ENCODE results near the gene BCO1.
"Not testable (repeated sequence)": the region's sequence is repeated elsewhere in the genome, so short reads cannot be mapped to it uniquely, and the experiment has no call there.

BCO1 gene

GRCh38 chr16:81216114-81216513, 22.4 kb upstream of the BCO1 start:
- ChIA-PET CTCF (interaction anchor here (0.9 kb wide), 1 partner anchor 521 kb away, joined by 6 read pairs; no protein-coding TSS in a partner anchor), POLR2A (ENCODE audit: low non-redundant PET) (no interaction called here)
- DNase-seq (ENCODE audit: low spot score) = no peak
- H3K27ac ChIP-seq = no peak overlapping the region
- TF ChIP-seq CTCF (conservative IDR thresholded peaks at IDR 0.05; ENCODE audit: low read depth) = no peak

GRCh38 chr16:81216706-81217105, 21.8 kb upstream of the BCO1 start:
- ChIA-PET CTCF (interaction anchor here (0.9 kb wide), 1 partner anchor 521 kb away, joined by 6 read pairs; no protein-coding TSS in a partner anchor), POLR2A (ENCODE audit: low non-redundant PET) (no interaction called here)
- no peak for TF ChIP-seq CTCF (conservative IDR thresholded peaks at IDR 0.05; ENCODE audit: low read depth)
- DNase-seq (ENCODE audit: low spot score) = no peak
- H3K27ac ChIP-seq = no peak overlapping the region

- no peak for DNase-seq (ENCODE audit: low spot score)
- ChIA-PET POLR2A (ENCODE audit: low non-redundant PET) (no interaction called here), CTCF (no interaction called here)
- no peak overlapping the region for H3K27ac ChIP-seq
- TF ChIP-seq CTCF (conservative IDR thresholded peaks at IDR 0.05; ENCODE audit: low read depth) = no peak
Observed at GRCh38 chr16:81219151-81219550, 19.3 kb upstream of the BCO1 start.

GRCh38 chr16:81220349-81220748, 18.1 kb upstream of the BCO1 start:
- CTCF ChIA-PET = interaction anchor here (1.5 kb wide), 1 partner anchor 15 kb away, joined by 5 read pairs; no protein-coding TSS in a partner anchor
- DNase-seq (ENCODE audit: low spot score) = no peak
- TF ChIP-seq CTCF (conservative IDR thresholded peaks at IDR 0.05; ENCODE audit: low read depth) = no peak
- no peak overlapping the region for H3K27ac ChIP-seq
- POLR2A ChIA-PET (ENCODE audit: low non-redundant PET) = interaction anchor here (0.5 kb wide), 1 partner anchor 78 kb away, joined by 4 read pairs; no protein-coding TSS in a partner anchor

GRCh38 chr16:81221731-81222130, 16.8 kb upstream of the BCO1 start:
- H3K27ac ChIP-seq = no peak overlapping the region
- TF ChIP-seq CTCF (conservative IDR thresholded peaks at IDR 0.05; ENCODE audit: low read depth) = no peak
- POLR2A ChIA-PET (ENCODE audit: low non-redundant PET) = no interaction called here
- DNase-seq (ENCODE audit: low spot score) = no peak
- CTCF ChIA-PET = interaction anchor here (0.7 kb wide), 1 partner anchor 930 kb away, joined by 3 read pairs; no protein-coding TSS in a partner anchor

- no peak for TF ChIP-seq CTCF (conservative IDR thresholded peaks at IDR 0.05; ENCODE audit: low read depth)
- CTCF ChIA-PET = no interaction called here
- POLR2A ChIA-PET (ENCODE audit: low non-redundant PET) = no interaction called here
- DNase-seq (ENCODE audit: low spot score) = no peak
- H3K27ac ChIP-seq = no peak overlapping the region
Observed at GRCh38 chr16:81224824-81225223, 13.7 kb upstream of the BCO1 start.

- DNase-seq (ENCODE audit: low spot score); H3K27ac ChIP-seq; POLR2A ChIA-PET (ENCODE audit: low non-redundant PET); CTCF ChIA-PET: not testable (repeated sequence)
Observed at GRCh38 chr16:81225697-81226096, 12.8 kb upstream of the BCO1 start.

Measured in RWPE1 (cell line).